GM23248 (cell line): ENCODE results near the gene ERVV-1. TPM values are rescaled to one million over a fixed set of nuclear protein-coding genes. Genes with fewer than 3 reads are reported as not detected.

Source experiments
- DNase-seq: peaks from one replicate; pipeline ENCODE4 v3.0.0-alpha.2; 2015
- H2AFZ ChIP-seq: fragments of 200-600 bp; sonication (generic); 2 replicates; pipeline ENCODE4 v1.6.1; 2016; ENCODE audit warnings: antibody characterized with exemption
- H3F3A ChIP-seq: fragments of 200-600 bp; sonication (generic); 2 replicates; pipeline ENCODE4 v1.6.1; 2016; ENCODE audit warnings: mild to moderate bottlenecking, antibody characterized with exemption, mixed run types; ENCODE audit not compliant: insufficient read depth
- H3K27ac ChIP-seq: fragments of 200-600 bp; sonication (generic); 2 replicates; pipeline ENCODE4 v1.5.1; 2016; ENCODE audit warnings: mild to moderate bottlenecking
- H3K27me3 ChIP-seq: fragments of 200-600 bp; sonication (generic); replicated peaks from 2 replicates; pipeline ENCODE4 v1.6.1; 2016; ENCODE audit warnings: mild to moderate bottlenecking; ENCODE audit not compliant: insufficient read depth
- H3K36me3 ChIP-seq: fragments of 200-600 bp; sonication (generic); 2 replicates; pipeline ENCODE4 v1.6.1; 2016; ENCODE audit warnings: low read depth, mild to moderate bottlenecking
- H3K4me1 ChIP-seq: fragments of 200-600 bp; sonication (generic); 2 replicates; pipeline ENCODE4 v1.6.1; 2016; ENCODE audit warnings: mild to moderate bottlenecking; ENCODE audit not compliant: insufficient read depth
- H3K4me2 ChIP-seq: fragments of 200-600 bp; sonication (generic); one replicate; pipeline ENCODE4 v1.6.1; 2016; ENCODE audit warnings: mild to moderate bottlenecking; ENCODE audit not compliant: unreplicated experiment
- H3K4me3 ChIP-seq: fragments of 200-600 bp; sonication (generic); 2 replicates; pipeline ENCODE4 v1.5.1; 2016; ENCODE audit warnings: mild to moderate bottlenecking
- H3K79me2 ChIP-seq: fragments of 200-600 bp; sonication (generic); 2 replicates; pipeline ENCODE4 v1.6.1; 2016; ENCODE audit warnings: mild to moderate bottlenecking; ENCODE audit not compliant: insufficient read depth
- H3K9ac ChIP-seq: fragments of 200-600 bp; sonication (generic); 2 replicates; pipeline ENCODE4 v1.6.1; 2016; ENCODE audit warnings: mild to moderate bottlenecking
- H3K9me2 ChIP-seq: fragments of 200-600 bp; sonication (generic); 2 replicates; pipeline ENCODE4 v1.6.1; 2016; ENCODE audit warnings: mixed run types, mild to moderate bottlenecking, moderate library complexity; ENCODE audit not compliant: insufficient read depth
- H3K9me3 ChIP-seq: fragments of 200-600 bp; sonication (generic); one replicate; pipeline ENCODE4 v1.6.1; 2017; ENCODE audit warnings: low read depth
- H4K20me1 ChIP-seq: fragments of 200-600 bp; sonication (generic); 2 replicates; pipeline ENCODE4 v1.6.0; 2016; ENCODE audit not compliant: insufficient read depth
- EZH2 ChIP-seq: fragments of 200-600 bp; sonication (generic); IDR thresholded peaks from 2 replicates; pipeline ENCODE4 v1.6.1; 2018; ENCODE audit warnings: antibody characterized with exemption, mild to moderate bottlenecking; ENCODE audit not compliant: insufficient read depth, poor library complexity, severe bottlenecking
- EZH2phosphoT487 ChIP-seq: fragments of 200-600 bp; sonication (generic); IDR thresholded peaks from 2 replicates; pipeline ENCODE4 v1.6.1; 2018; ENCODE audit warnings: antibody characterized with exemption, moderate library complexity, mild to moderate bottlenecking, low read depth; ENCODE audit not compliant: insufficient read depth
- WGBS, 2 experiments: methylation state at CpG; one replicate each; pipeline ENCODE4 v1.1.6; 2015 to 2017; ENCODE audit warnings: low lambda C conversion rate in 2 of 2, low coverage in 1 of 2; ENCODE audit errors: missing lambda C conversion rate in 2 of 2; 5-methylcytosine and 5-hydroxymethylcytosine counted together
- in situ Hi-C: fragments of 300-500 bp; cut with MboI; formaldehyde crosslinking; loops from 2 replicates; pipeline ENCODE4 v1.15.0; 2020
- polyA plus RNA-seq: library from polyadenylated mRNA; unstranded; fragments of >200 nt; fragmentation: Nextera tagmentation; extraction: Ambion mirVana; gene quantifications from 2 replicates; pipeline ENCODE4 v1.2.1, GENCODE V29; 2016
- total RNA-seq: library from RNA; depleted of rRNA; stranded (reverse); fragments of >200 nt; shearing (Covaris generic); gene quantifications from 2 replicates; pipeline ENCODE4 v1.2.3, GENCODE V29; 2014

Gene ERVV-1
- total and polyA plus RNA-seq, 2 experiments from 2014 or later = not detected

- 76 to 80% methylated on average over 5 of the region's 5 CpGs for WGBS, 2 experiments
- H4K20me1 ChIP-seq = no peaks in the 10 kb centered on the region
- no peaks in the 10 kb centered on the region for H3K36me3 ChIP-seq
- TF ChIP-seq EZH2phosphoT487 = no peak
- TF ChIP-seq EZH2 = no peak
- peaks cover 20% of the 10 kb centered on the region for H3K4me1 ChIP-seq
- no peak overlapping the region for H3K9ac ChIP-seq
- no peak overlapping the region for H3K27ac ChIP-seq
- H3K4me2 ChIP-seq = no peak overlapping the region
- H3K9me3 ChIP-seq = no peaks in the 10 kb centered on the region
- no peaks in the 10 kb centered on the region for H3K9me2 ChIP-seq
- no peaks in the 10 kb centered on the region for H3K27me3 ChIP-seq
- no peak overlapping the region for H3K4me3 ChIP-seq
- H3F3A ChIP-seq = peaks cover 9% of the 10 kb centered on the region; the same call in 1 of the 2 replicates
- H3K79me2 ChIP-seq = no peaks in the 10 kb centered on the region
- in situ Hi-C loops = no loop called here
- DNase-seq = no peak
- H2AFZ ChIP-seq = no peak overlapping the region
Observed at GRCh38 chr19:52988506-52988905, 25.2 kb upstream of the ERVV-1 start.

- WGBS, 2 experiments = 96% methylated on average over 16 of the region's 16 CpGs
- no peaks in the 10 kb centered on the region for H3K27me3 ChIP-seq
- no peak for TF ChIP-seq EZH2
- TF ChIP-seq EZH2phosphoT487 = no peak
- H3K4me1 ChIP-seq = peaks cover 20% of the 10 kb centered on the region
- no peak overlapping the region for H2AFZ ChIP-seq
- peak overlapping the region; percentile 57 for H3K27ac ChIP-seq
- peaks cover 9% of the 10 kb centered on the region; the same call in 1 of the 2 replicates for H3F3A ChIP-seq
- H3K4me2 ChIP-seq = no peak overlapping the region
- no peak for DNase-seq
- no peaks in the 10 kb centered on the region for H3K9me2 ChIP-seq
- H4K20me1 ChIP-seq = no peaks in the 10 kb centered on the region
- no peaks in the 10 kb centered on the region for H3K36me3 ChIP-seq
- no peak overlapping the region for H3K9ac ChIP-seq
- no peaks in the 10 kb centered on the region for H3K9me3 ChIP-seq
- no peak overlapping the region for H3K4me3 ChIP-seq
- H3K79me2 ChIP-seq = no peaks in the 10 kb centered on the region
- in situ Hi-C loops = no loop called here
Observed at GRCh38 chr19:52990759-52991418, 22.8 kb upstream of the ERVV-1 start.

GRCh38 chr19:52991484-52991883 lies 22.2 kb upstream of the ERVV-1 start:
- TF ChIP-seq EZH2 = no peak
- no peak for TF ChIP-seq EZH2phosphoT487
- Histone ChIP-seq H3K27me3 (no peaks in the 10 kb centered on the region), H4K20me1 (no peaks in the 10 kb centered on the region), H3K4me3 (no peak overlapping the region), H3K9ac (no peak overlapping the region), H3F3A (peaks cover 9% of the 10 kb centered on the region; the same call in 1 of the 2 replicates), H3K79me2 (no peaks in the 10 kb centered on the region), H3K9me3 (no peaks in the 10 kb centered on the region), H3K36me3 (no peaks in the 10 kb centered on the region), H2AFZ (no peak overlapping the region), H3K27ac (peak overlapping the region; percentile 57), H3K9me2 (no peaks in the 10 kb centered on the region), H3K4me1 (peaks cover 20% of the 10 kb centered on the region), H3K4me2 (no peak overlapping the region)
- in situ Hi-C loops = no loop called here
- 16 to 18% methylated on average over 2 of the region's 2 CpGs for WGBS, 2 experiments
- peak; percentile 86 for DNase-seq

GRCh38 chr19:52992109-52993004 lies 21.4 kb upstream of the ERVV-1 start:
- H3K4me2 ChIP-seq = peak overlapping the region; percentile 77
- H3F3A ChIP-seq = peaks cover 9% of the 10 kb centered on the region; the same call in 1 of the 2 replicates
- H2AFZ ChIP-seq = peak overlapping the region; percentile 67
- no peaks in the 10 kb centered on the region for H3K27me3 ChIP-seq
- H3K36me3 ChIP-seq = no peaks in the 10 kb centered on the region
- H3K9me3 ChIP-seq = no peaks in the 10 kb centered on the region
- peaks cover 20% of the 10 kb centered on the region for H3K4me1 ChIP-seq
- 21 to 26% methylated on average over 20 to 26 of the region's 26 CpGs for WGBS, 2 experiments
- H3K4me3 ChIP-seq = peak overlapping the region; percentile 82
- DNase-seq = peak; percentile 24
- no peak overlapping the region for H3K9ac ChIP-seq
- no peak overlapping the region for H3K27ac ChIP-seq
- in situ Hi-C loops = no loop called here
- H3K9me2 ChIP-seq = no peaks in the 10 kb centered on the region
- no peaks in the 10 kb centered on the region for H4K20me1 ChIP-seq
- TF ChIP-seq EZH2phosphoT487 (no peak), EZH2 (no peak)
- no peaks in the 10 kb centered on the region for H3K79me2 ChIP-seq
